HepG2 (cell line): Measurements from ENCODE around the gene HK2. TPM values are rescaled to one million over a fixed set of nuclear protein-coding genes. Genes with fewer than 3 reads are reported as not detected.

Source experiments
- ATAC-seq: fragments of 200-7000 bp; cut with Tn5 transposase; 3 replicates; pipeline ENCODE4 v1.9.1; 2020; ENCODE audit warnings: mild to moderate bottlenecking, moderate library complexity
- BruUV-seq: library from RNA; stranded (reverse); fragments of 400-500 nt; replicated peaks from 2 replicates; lab custom pipeline; 2021; lab: Mats Ljungman, UMichigan
- CTCF ChIA-PET: fragments of 300-600 bp; formaldehyde crosslinking; extraction: SDS; loops from one replicate; lab custom pipeline; 2021; ENCODE audit warnings: low total read pairs, inconsistent platforms, low intra/inter-chr PET ratio; lab: Yijun Ruan, JAX
- POLR2A ChIA-PET: fragments of 350-600 bp; sonication (Branson Sonifier 250); formaldehyde crosslinking; loops from one replicate; lab custom pipeline; 2020; ENCODE audit warnings: antibody characterized with exemption, inconsistent platforms; lab: Yijun Ruan, JAX
- DNase-seq: peaks from one replicate; pipeline ENCODE4 v3.0.0-alpha.2; 2015; ENCODE audit warnings: low spot score
- FAIRE-seq: peaks from 3 replicates; lab custom pipeline; 2011; peaks lifted over from hg19 to GRCh38; lab: Jason Lieb, UNC
- H2AFZ ChIP-seq: one replicate; pipeline ENCODE4 v1.6.1; 2011; ENCODE audit warnings: low read length, inconsistent platforms
- H3K27ac ChIP-seq: fragments of 300-600 bp; 3 replicates; pipeline ENCODE4 v1.8.0; 2011; ENCODE audit warnings: mixed run types, mild to moderate bottlenecking, mixed read lengths, low read length, inconsistent platforms; ENCODE audit not compliant: insufficient read depth; ENCODE audit errors: extremely low read length
- H3K27me3 ChIP-seq, 2 experiments: fragments of 200-600 bp in 1 of 2; 2 replicates in 1 of 2; 3 replicates in 1 of 2; pipeline versions ENCODE4 v1.6.0 to v1.8.0; 2011; ENCODE audit warnings: low read length in 2 of 2, mild to moderate bottlenecking in 2 of 2, moderate library complexity in 2 of 2, inconsistent platforms in 1 of 2; ENCODE audit not compliant: insufficient read depth in 2 of 2, control insufficient read depth in 1 of 2
- H3K36me3 ChIP-seq, 2 experiments: fragments of 200-600 bp in 1 of 2; replicated peaks in 1 of 2; 2 replicates in 1 of 2; 3 replicates in 1 of 2; pipeline versions ENCODE4 v1.5.1 to v1.8.0; 2011; ENCODE audit warnings: low read length in 2 of 2, inconsistent platforms in 1 of 2; ENCODE audit not compliant: insufficient read depth in 2 of 2, control insufficient read depth in 1 of 2
- H3K4me1 ChIP-seq: 2 replicates; pipeline ENCODE4 v1.5.1; 2012; ENCODE audit warnings: low read length, inconsistent platforms; ENCODE audit not compliant: insufficient read depth
- H3K4me2 ChIP-seq: 2 replicates; pipeline ENCODE4 v1.6.0; 2011; ENCODE audit warnings: low read depth, low read length, inconsistent platforms
- H3K4me3 ChIP-seq, 3 experiments: fragments of 200-600 bp in 1 of 3; sonication (generic), shearing (Covaris generic) in 1 of 3; replicated peaks in 1 of 3; 2 replicates each; pipeline ENCODE4 v1.5.1; 2011 to 2016; ENCODE audit warnings: low read length in 3 of 3, inconsistent platforms in 2 of 3, low read depth in 2 of 3, mild to moderate bottlenecking in 2 of 3, control low read depth in 1 of 3, mixed read lengths in 1 of 3; ENCODE audit not compliant: insufficient read depth in 1 of 3
- H3K79me2 ChIP-seq: one replicate; pipeline ENCODE4 v1.6.1; 2011; ENCODE audit warnings: low read length, inconsistent platforms; ENCODE audit not compliant: insufficient read depth
- H3K9ac ChIP-seq: 2 replicates; pipeline ENCODE4 v1.6.0; 2011; ENCODE audit warnings: mild to moderate bottlenecking, low read depth, low read length, inconsistent platforms; ENCODE audit not compliant: insufficient read depth
- H3K9me3 ChIP-seq: 2 replicates; pipeline ENCODE4 v1.5.1; 2012; ENCODE audit warnings: mild to moderate bottlenecking, low read length
- H4K20me1 ChIP-seq: 2 replicates; pipeline ENCODE4 v1.6.0; 2011; ENCODE audit warnings: inconsistent platforms, mild to moderate bottlenecking, low read length, moderate library complexity; ENCODE audit not compliant: insufficient read depth
- ARID2 ChIP-seq: sonication (generic); formaldehyde crosslinking; IDR thresholded peaks from 2 replicates; pipeline ENCODE4 v1.8.1; 2022; ENCODE audit warnings: mild to moderate bottlenecking, missing genetic modification reagents, borderline replicate concordance
- ESRRA ChIP-seq: sonication (generic); formaldehyde crosslinking; IDR thresholded peaks from 2 replicates; pipeline ENCODE4 v1.5.1; 2020; ENCODE audit warnings: mild to moderate bottlenecking, low read depth, missing genetic modification reagents
- GABPB1 ChIP-seq: IDR thresholded peaks from 2 replicates; pipeline ENCODE4 v1.6.1; 2016; ENCODE audit warnings: mild to moderate bottlenecking, missing genetic modification reagents, moderate library complexity, missing compliant biosample characterization
- GLI4 ChIP-seq: sonication (generic); formaldehyde crosslinking; IDR thresholded peaks from 2 replicates; pipeline ENCODE4 v1.5.1; 2020; ENCODE audit warnings: missing genetic modification reagents, mild to moderate bottlenecking, moderate library complexity, borderline replicate concordance
- HNF4G ChIP-seq, 2 experiments: sonication (generic) in 1 of 2; formaldehyde crosslinking in 1 of 2; IDR thresholded peaks; 2 replicates each; pipeline versions ENCODE4 v1.4.0 to v1.6.1; 2011 to 2020; ENCODE audit warnings: borderline replicate concordance in 2 of 2, low read depth in 2 of 2, mild to moderate bottlenecking in 2 of 2, low read length in 1 of 2, missing genetic modification reagents in 1 of 2, moderate library complexity in 1 of 2
- MLLT10 ChIP-seq: sonication (generic); formaldehyde crosslinking; IDR thresholded peaks from 2 replicates; pipeline ENCODE4 v1.4.0; 2020; ENCODE audit warnings: missing genetic modification reagents
- MTERF4 ChIP-seq: sonication (generic); formaldehyde crosslinking; IDR thresholded peaks from 2 replicates; pipeline ENCODE4 v1.8.0; 2023; ENCODE audit warnings: mild to moderate bottlenecking, missing genetic modification reagents
- NFKB2 ChIP-seq: sonication (generic); formaldehyde crosslinking; IDR thresholded peaks from 2 replicates; pipeline ENCODE4 v1.4.0; 2020; ENCODE audit warnings: missing genetic modification reagents, borderline replicate concordance
- SP2 ChIP-seq: sonication (generic); formaldehyde crosslinking; IDR thresholded peaks from 2 replicates; pipeline ENCODE4 v1.5.1; 2020; ENCODE audit warnings: mild to moderate bottlenecking, missing genetic modification reagents
- ZNF589 ChIP-seq: sonication (generic); formaldehyde crosslinking; conservative IDR thresholded peaks from 2 replicates; pipeline ENCODE4 v1.8.0; 2022; ENCODE audit warnings: mild to moderate bottlenecking, moderate library complexity, missing genetic modification reagents
- ZNF646 ChIP-seq: sonication (generic); formaldehyde crosslinking; IDR thresholded peaks from 2 replicates; pipeline ENCODE4 v1.9.0; 2021; ENCODE audit warnings: mild to moderate bottlenecking, missing genetic modification reagents
- WGBS: methylation state at CpG from one replicate; pipeline ENCODE4 v1.1.6; 2017; ENCODE audit warnings: low lambda C conversion rate; 5-methylcytosine and 5-hydroxymethylcytosine counted together
- in situ Hi-C: cut with HindIII; loops from 2 replicates; pipeline ENCODE4 v1.10.0; 2017; ENCODE audit warnings: low pct_unique_long_range_greater_than_20kb; ENCODE audit not compliant: extremely low pct_ligation_motif_present
- intact Hi-C: fragments of 100-400 bp; cut with micrococcal nuclease; formaldehyde crosslinking; loops from one replicate; pipeline ENCODE4 v1.10.0; 2022; ENCODE audit not compliant: unreplicated experiment
- polyA plus RNA-seq, 8 experiments: library from polyadenylated mRNA; depleted of rRNA in 3 of 8; stranded (reverse) in 7 of 8; unstranded in 1 of 8; fragments of >200 nt; fragmentation: Illumina TruSeq in 4 of 8; extraction: Trizol in 4 of 8; gene quantifications; 2 replicates each; pipeline versions ENCODE4 v1.2.1 to v1.2.3, GENCODE V29; 2011 to 2016; ENCODE audit warnings: low read depth in 4 of 8, missing spikeins in 1 of 8, mixed read lengths in 1 of 8; ENCODE audit not compliant: insufficient read depth in 1 of 8
- total RNA-seq, 5 experiments: library from RNA; depleted of rRNA; stranded (reverse); fragments of >200 nt; fragmentation: Illumina TruSeq; extraction: Trizol; gene quantifications; 2 replicates each; pipeline ENCODE4 v1.2.3, GENCODE V29; 2016; ENCODE audit warnings: low read depth in 1 of 5

HK2 gene
- total and polyA plus RNA-seq, 2 of the 13 experiments (the other 11 are each of a cell fraction or from before 2014, with no cell fraction given), result 13.2 to 101 TPM

- no peak for TF ChIP-seq ARID2 (CRISPR knock-in tag)
- TF ChIP-seq SP2 (CRISPR knock-in tag), result no peak
- TF ChIP-seq GLI4, result no peak
Measured at GRCh38 chr2:74864728-74865722, 31.1 kb downstream of the HK2 start (continued).

- ChIA-PET POLR2A (interaction anchor here (1.2 kb wide), 2 partner anchors 31 to 102 kb away, joined by 3 read pairs; no protein-coding TSS in a partner anchor), CTCF (no interaction called here)
- Histone ChIP-seq H3K27me3 (no peaks in the 10 kb centered on the region), H2AFZ (no peak overlapping the region), H3K4me1 (peaks cover 48% of the 10 kb centered on the region), H3K4me2 (no peak overlapping the region), H3K9ac (no peak overlapping the region), H3K27ac (no peak overlapping the region), H3K9me3 (no peaks in the 10 kb centered on the region), H4K20me1 (peaks cover 71% of the 10 kb centered on the region), H3K36me3 (peaks cover 67 to 98% of the 10 kb centered on the region in 2 experiments), H3K4me3 (no peak overlapping the region), H3K79me2 (peaks cover 80% of the 10 kb centered on the region)
- BruUV-seq, result no TSS peak
- in situ Hi-C loops (no loop called here), intact Hi-C loops (loop anchor here (1.0 kb wide), 1 partner anchor 85 kb away; no protein-coding TSS in a partner anchor)
- DNase-seq, result peak; percentile 38
- 94% methylated on average over 15 of the region's 15 CpGs for WGBS
- peak; percentile 32 for FAIRE-seq
- ATAC-seq, result peak; percentile 22; the same call in 2 of the 3 replicates
- no peak for TF ChIP-seq NFKB2 (CRISPR knock-in tag)
- TF ChIP-seq ESRRA (CRISPR knock-in tag), result no peak
- TF ChIP-seq HNF4G (IDR thresholded peaks at IDR 0.05; ENCODE audit: borderline replicate concordance, low read depth, low read length), result no peak
- no peak for TF ChIP-seq HNF4G (CRISPR knock-in tag; IDR thresholded peaks at IDR 0.05; ENCODE audit: borderline replicate concordance, low read depth)
- TF ChIP-seq MLLT10, result no peak
- no peak for TF ChIP-seq ZNF646 (CRISPR knock-in tag)
- TF ChIP-seq ZNF589, result no peak
- no peak for TF ChIP-seq MTERF4 (CRISPR knock-in tag)
- TF ChIP-seq GABPB1 (CRISPR knock-in tag), result 0 out of 2 replicates have a peak, but pooled peaks have one; percentile 10
Measured at GRCh38 chr2:74865770-74866674, 32.1 kb downstream of the HK2 start.
